H1 (cell line): ENCODE data around the gene MANEAL.

Source experiments
- GABPA ChIP-seq: IDR thresholded peaks from 2 replicates; pipeline ENCODE4 v1.6.1; 2011; ENCODE audit warnings: mild to moderate bottlenecking, low read length, moderate library complexity, borderline replicate concordance; ENCODE audit not compliant: insufficient read depth
- POLR2A ChIP-seq, 2 experiments: IDR thresholded peaks; 1 replicate in 1 of 2; 2 replicates in 1 of 2; pipeline ENCODE4 v1.6.1; 2011; ENCODE audit warnings: low read depth in 2 of 2, low read length in 2 of 2, mild to moderate bottlenecking in 2 of 2; ENCODE audit errors: control extremely low read depth in 1 of 2

GRCh38 chr1:37807220-37807554 is 13.5 kb downstream of the MANEAL start:
- TF ChIP-seq POLR2A (IDR thresholded peaks at IDR 0.05; ENCODE audit: control extremely low read depth in 1 of 2, low read depth in 2 of 2, low read length in 2 of 2), result no peak
- no peak for TF ChIP-seq GABPA
